HG03039 (cell line): ENCODE data around the gene PLA2G2E.
"Not testable (repeated sequence)": the region's sequence is repeated elsewhere in the genome, so short reads cannot be mapped to it uniquely, and the experiment has no call there.

Source experiments
- ATAC-seq: cut with Tn5 transposase; IDR thresholded peaks from one replicate; pipeline ENCODE4 v1.9.1; 2021; ENCODE audit warnings: mild to moderate bottlenecking, moderate library complexity; ENCODE audit not compliant: unreplicated experiment

The PLA2G2E gene

GRCh38 chr1:19934336-19934735 is 10.9 kb upstream of the PLA2G2E start:
- no peak for ATAC-seq

GRCh38 chr1:19932866-19933265 is 9.4 kb upstream of the PLA2G2E start:
- ATAC-seq, result no peak

- not testable (repeated sequence) for ATAC-seq
Observed at GRCh38 chr1:19927130-19927421, 3.7 kb upstream of the PLA2G2E start.

- ATAC-seq, result no peak
Observed at GRCh38 chr1:19926296-19927129, 3.1 kb upstream of the PLA2G2E start.

- no peak for ATAC-seq
Observed at GRCh38 chr1:19925342-19926070, 2.1 kb upstream of the PLA2G2E start.

GRCh38 chr1:19923953-19924346 is 533 bp upstream of the PLA2G2E start:
- no peak for ATAC-seq

GRCh38 chr1:19922015-19922688 is 1.3 kb downstream of the PLA2G2E start:
- no peak for ATAC-seq

GRCh38 chr1:19921310-19921709 is 2.1 kb downstream of the PLA2G2E start:
- no peak for ATAC-seq

- no peak for ATAC-seq
Observed at GRCh38 chr1:19920132-19920710, 3.2 kb downstream of the PLA2G2E start.

- ATAC-seq, result no peak
Observed at GRCh38 chr1:19918057-19918456, 5.4 kb downstream of the PLA2G2E start.

- no peak for ATAC-seq
Observed at GRCh38 chr1:19910650-19911049, 12.8 kb downstream of the PLA2G2E start.

- no peak for ATAC-seq
Observed at GRCh38 chr1:19909971-19910370, 13.4 kb downstream of the PLA2G2E start.

GRCh38 chr1:19909392-19909791 is 14.0 kb downstream of the PLA2G2E start:
- no peak for ATAC-seq

GRCh38 chr1:19907456-19907855 is 16.0 kb downstream of the PLA2G2E start:
- no peak for ATAC-seq

- ATAC-seq, result no peak
Observed at GRCh38 chr1:19903621-19904020, 19.8 kb downstream of the PLA2G2E start.

GRCh38 chr1:19901653-19902052 is 21.8 kb downstream of the PLA2G2E start:
- ATAC-seq, result no peak

GRCh38 chr1:19894218-19894617 is 29.2 kb downstream of the PLA2G2E start:
- ATAC-seq, result no peak

GRCh38 chr1:19893687-19894086 is 29.7 kb downstream of the PLA2G2E start:
- ATAC-seq, result no peak

GRCh38 chr1:19892628-19893168 is 30.7 kb downstream of the PLA2G2E start:
- ATAC-seq, result no peak

- no peak for ATAC-seq
Observed at GRCh38 chr1:19892129-19892528, 31.3 kb downstream of the PLA2G2E start.

GRCh38 chr1:19889656-19890055 is 33.8 kb downstream of the PLA2G2E start:
- ATAC-seq, result no peak
